Cardiac muscle cell (in vitro differentiated cells and primary cell): ENCODE measurements around the gene CDC42SE2. TPM values are rescaled to one million over a fixed set of nuclear protein-coding genes. Genes with fewer than 3 reads are reported as not detected.

Experiments used
- DNase-seq, 2 donors: peaks; one replicate each; pipeline versions ENCODE4 v3.0.0 to v3.0.0-alpha.2; 2010 to 2017; ENCODE audit warnings: low read depth in 1 of 2, low spot score in 1 of 2
- H3K27ac ChIP-seq: fragments of 200-600 bp; sonication (generic); 2 replicates; pipeline ENCODE4 v1.5.1; 2016
- H3K27me3 ChIP-seq: fragments of 200-600 bp; sonication (generic); 2 replicates; pipeline ENCODE4 v1.6.0; 2016; ENCODE audit warnings: control low read depth
- H3K36me3 ChIP-seq: fragments of 200-600 bp; sonication (generic); 2 replicates; pipeline ENCODE4 v1.5.1; 2016; ENCODE audit warnings: control low read depth
- H3K4me1 ChIP-seq: fragments of 200-600 bp; sonication (generic); 2 replicates; pipeline ENCODE4 v1.8.1; 2017; ENCODE audit warnings: low read depth, mild to moderate bottlenecking, mixed run types
- H3K4me3 ChIP-seq: fragments of 200-600 bp; sonication (generic); 2 replicates; pipeline ENCODE4 v1.5.1; 2016; ENCODE audit warnings: mild to moderate bottlenecking
- H3K9me3 ChIP-seq: fragments of 200-600 bp; sonication (generic); 2 replicates; pipeline ENCODE4 v1.5.1; 2017; ENCODE audit warnings: low read depth, mild to moderate bottlenecking, control low read depth
- CTCF ChIP-seq: IDR thresholded peaks from 2 replicates; pipeline ENCODE4 v1.5.1; 2012; ENCODE audit warnings: low read depth, mild to moderate bottlenecking, low read length
- polyA plus RNA-seq: library from polyadenylated mRNA; unstranded; fragments of >200 nt; fragmentation: Nextera tagmentation; extraction: Ambion mirVana; gene quantifications from 2 replicates; pipeline ENCODE4 v1.2.1, GENCODE V29; 2016
- total RNA-seq: library from RNA; depleted of rRNA; stranded (reverse); fragments of >200 nt; gene quantifications from 2 replicates; pipeline ENCODE4 v1.2.3, GENCODE V29; 2016

The CDC42SE2 gene
- total and polyA plus RNA-seq, 2 experiments from 2014 or later: 15.2 to 24.1 TPM

DNA sequence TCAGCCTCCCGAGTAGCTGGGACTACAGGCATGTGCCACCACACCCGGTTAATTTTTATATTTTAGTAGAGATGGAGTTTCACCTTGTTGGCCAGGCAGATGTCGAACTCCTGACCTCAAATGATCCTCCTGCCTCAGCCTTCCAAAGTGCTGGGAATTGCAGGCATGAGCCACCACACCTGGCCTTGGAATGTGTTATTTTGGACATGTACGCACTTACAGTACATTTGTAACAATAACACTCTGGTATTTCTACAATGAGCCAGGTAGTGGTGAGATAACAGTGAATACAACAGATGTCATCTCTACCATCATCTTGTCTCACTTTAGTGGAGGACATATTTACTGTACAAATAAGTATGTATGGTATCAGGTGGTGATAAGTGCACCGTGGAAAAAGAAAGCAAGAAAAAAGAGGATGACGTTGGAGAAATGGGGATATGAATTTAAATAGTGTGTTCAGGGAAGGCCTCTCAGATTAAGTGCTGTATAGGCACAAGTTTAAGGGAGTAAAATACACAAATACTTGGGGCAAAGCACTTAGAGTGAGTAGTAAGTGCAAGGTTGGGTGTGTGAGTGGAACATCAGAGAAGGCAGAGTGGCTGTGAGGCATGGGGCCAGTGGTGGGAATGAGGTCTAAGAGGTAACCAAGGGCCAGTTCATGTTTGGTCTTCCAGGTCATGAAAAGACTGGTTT is 100.1 kb downstream of the CDC42SE2 start:
- H3K36me3 ChIP-seq: no peaks in the 10 kb centered on the region
- no peak for DNase-seq
- no peaks in the 10 kb centered on the region for H3K4me1 ChIP-seq
- TF ChIP-seq CTCF: no peak
- no peaks in the 10 kb centered on the region for H3K27me3 ChIP-seq
- no peak overlapping the region for H3K27ac ChIP-seq
- no peak overlapping the region for H3K4me3 ChIP-seq
- no peaks in the 10 kb centered on the region for H3K9me3 ChIP-seq

GRCh38 chr5:131364507-131365050 is 100.7 kb downstream of the CDC42SE2 start:
- H3K36me3 ChIP-seq: no peaks in the 10 kb centered on the region

GRCh38 chr5:131366428-131366827 is 102.6 kb downstream of the CDC42SE2 start:
- Histone ChIP-seq H3K36me3 (no peaks in the 10 kb centered on the region), H3K4me3 (no peak overlapping the region), H3K27ac (no peak overlapping the region), H3K9me3 (no peaks in the 10 kb centered on the region), H3K27me3 (no peaks in the 10 kb centered on the region), H3K4me1 (no peaks in the 10 kb centered on the region)
- DNase-seq: no peak
- no peak for TF ChIP-seq CTCF

More at GRCh38 chr5:131364507-131365050, 100.7 kb downstream of the CDC42SE2 start:
- Histone ChIP-seq H3K27ac (no peak overlapping the region), H3K27me3 (no peaks in the 10 kb centered on the region), H3K4me1 (no peaks in the 10 kb centered on the region), H3K4me3 (no peak overlapping the region), H3K9me3 (no peaks in the 10 kb centered on the region)
- no peak for TF ChIP-seq CTCF
- DNase-seq: no peak

- H3K4me3 ChIP-seq: no peak overlapping the region
- DNase-seq: no peak
- TF ChIP-seq CTCF: no peak
Measured at GRCh38 chr5:131367219-131367860, 103.5 kb downstream of the CDC42SE2 start.

DNA sequence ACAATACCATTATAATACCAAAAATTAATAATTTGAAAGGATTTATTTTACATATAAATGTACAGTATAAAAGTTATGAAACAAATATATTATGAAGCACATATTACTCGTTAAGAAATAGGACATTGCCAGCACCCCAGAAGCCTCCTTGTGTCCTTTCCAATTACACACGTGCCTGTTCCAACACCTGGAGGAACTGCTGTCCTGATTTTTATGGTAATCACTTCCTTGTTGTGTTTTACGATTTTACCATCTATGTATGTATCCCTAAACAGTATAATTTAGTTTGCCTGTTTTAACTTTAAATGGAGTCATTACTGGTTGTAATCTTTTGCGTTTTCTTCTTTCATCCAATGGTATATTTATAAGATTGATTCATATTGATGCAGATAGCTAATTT is 105.0 kb downstream of the CDC42SE2 start:
- H3K9me3 ChIP-seq: no peaks in the 10 kb centered on the region
- DNase-seq: no peak
- H3K4me3 ChIP-seq: no peak overlapping the region
- H3K4me1 ChIP-seq: no peaks in the 10 kb centered on the region
- H3K27me3 ChIP-seq: no peaks in the 10 kb centered on the region
- H3K27ac ChIP-seq: no peak overlapping the region
- H3K36me3 ChIP-seq: no peaks in the 10 kb centered on the region
- TF ChIP-seq CTCF: no peak

More at GRCh38 chr5:131367219-131367860, 103.5 kb downstream of the CDC42SE2 start:
- Histone ChIP-seq H3K27ac (no peak overlapping the region), H3K36me3 (no peaks in the 10 kb centered on the region), H3K4me1 (no peaks in the 10 kb centered on the region), H3K27me3 (no peaks in the 10 kb centered on the region), H3K9me3 (no peaks in the 10 kb centered on the region)
